GM13977 (cell line): ENCODE results near the gene PLAGL1.
A peak's percentile ranks its signal among the peaks of the same experiment; 100 is the strongest.
"Not testable (repeated sequence)": the region's sequence is repeated elsewhere in the genome, so short reads cannot be mapped to it uniquely, and the experiment has no call there.

Source experiments
- DNase-seq: peaks from one replicate; pipeline ENCODE4 v3.0.0; 2012; ENCODE audit warnings: low spot score
- CTCF ChIP-seq: IDR thresholded peaks from 2 replicates; pipeline ENCODE4 v1.5.1; 2012; ENCODE audit warnings: mild to moderate bottlenecking, control low read depth; ENCODE audit not compliant: insufficient read depth; ENCODE audit errors: extremely low read depth, missing control alignments
- in situ Hi-C: fragments of 300-500 bp; cut with MboI; formaldehyde crosslinking; loops from one replicate; pipeline ENCODE4 v1.12.0; 2022; ENCODE audit warnings: low sequenced_read_pairs, low pct_unique_long_range_greater_than_20kb, mixed read lengths, inconsistent platforms; ENCODE audit not compliant: unreplicated experiment

PLAGL1 gene

GRCh38 chr6:144023216-144023615 lies 15.2 kb upstream of the PLAGL1 start:
- no peak for DNase-seq
- in situ Hi-C loops, result no loop called here
- TF ChIP-seq CTCF, result no peak

GRCh38 chr6:144019929-144020328 lies 11.9 kb upstream of the PLAGL1 start:
- DNase-seq, result no peak
- in situ Hi-C loops, result loop anchor here (10.0 kb wide), 2 partner anchors 75 to 445 kb away; no protein-coding TSS in a partner anchor
- no peak for TF ChIP-seq CTCF

GRCh38 chr6:144017166-144018094 lies 9.4 kb upstream of the PLAGL1 start:
- in situ Hi-C loops, result loop anchor here (10.0 kb wide), 2 partner anchors 73 to 443 kb away; no protein-coding TSS in a partner anchor
- DNase-seq, result no peak
- TF ChIP-seq CTCF, result no peak

GRCh38 chr6:144013486-144013909 lies 5.4 kb upstream of the PLAGL1 start:
- peak; percentile 54 for DNase-seq
- TF ChIP-seq CTCF, result peak; percentile 83
- in situ Hi-C loops, result loop anchor here (10.0 kb wide), 2 partner anchors 69 to 439 kb away; no protein-coding TSS in a partner anchor

- TF ChIP-seq CTCF, result no peak
- no peak for DNase-seq
- in situ Hi-C loops, result loop anchor here (10.0 kb wide), 2 partner anchors 68 to 438 kb away; no protein-coding TSS in a partner anchor
These were observed 4.5 kb upstream of the PLAGL1 start for GRCh38 chr6:144012534-144012933.

- not testable (repeated sequence) for DNase-seq
- in situ Hi-C loops, result loop anchor here (10.0 kb wide), 2 partner anchors 65 to 435 kb away; no protein-coding TSS in a partner anchor
These were observed 1.6 kb upstream of the PLAGL1 start for GRCh38 chr6:144009628-144010027.

DNA sequence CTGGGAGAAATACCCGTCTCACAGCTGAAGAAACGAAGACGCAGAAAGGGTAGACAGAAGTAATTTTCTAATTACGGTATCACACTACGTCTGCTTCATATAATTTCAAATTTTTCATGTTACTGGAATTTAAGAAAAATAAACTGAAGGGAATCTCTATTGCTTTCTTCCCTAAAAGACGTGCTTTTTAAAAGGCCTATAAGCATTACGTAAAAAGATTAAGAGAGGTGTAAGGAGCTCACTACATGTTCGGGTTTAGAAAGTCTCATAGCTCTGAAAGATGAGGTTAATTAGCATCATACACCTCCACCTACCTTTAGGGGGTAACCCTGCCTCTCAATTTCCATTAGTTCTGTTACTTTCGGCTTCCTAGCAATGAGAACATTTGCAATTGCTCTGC lies 787 bp upstream of the PLAGL1 start:
- TF ChIP-seq CTCF, result no peak
- in situ Hi-C loops, result no loop called here
- peak; percentile 12 for DNase-seq
